ENCODE results near the gene PDZRN3.

GRCh38 chr3:73525591-73525990 is 99.2 kb downstream of the PDZRN3 start:
- TF ChIP-seq CSRNP3 (CRISPR knock-in tag; IDR thresholded peaks at IDR 0.05) (no peak), SNAI2 (CRISPR knock-in tag; IDR thresholded peaks at IDR 0.05) (no peak), ZNF565 (CRISPR knock-in tag; conservative IDR thresholded peaks at IDR 0.05; ENCODE audit: low read depth) (no peak), TOX (CRISPR knock-in tag; IDR thresholded peaks at IDR 0.05; ENCODE audit: borderline replicate concordance) (no peak), BACH2 (CRISPR knock-in tag; IDR thresholded peaks at IDR 0.05; ENCODE audit: borderline replicate concordance) (no peak)
